Activated T-cell treated with anti-CD3 and anti-CD28 coated beads, Interleukin-2, amount 50 U/mL, for 1 hour (primary cell): ENCODE data around the gene ZP2.
"Not testable (repeated sequence)": the region's sequence is repeated elsewhere in the genome, so short reads cannot be mapped to it uniquely, and the experiment has no call there.

ENCODE experiments used
- DNase-seq: peaks from one replicate; pipeline ENCODE4 v3.0.0-alpha.2; 2020

Gene ZP2

GRCh38 chr16:21208446-21209230, 2.7 kb downstream of the ZP2 start:
- no peak for DNase-seq

DNA sequence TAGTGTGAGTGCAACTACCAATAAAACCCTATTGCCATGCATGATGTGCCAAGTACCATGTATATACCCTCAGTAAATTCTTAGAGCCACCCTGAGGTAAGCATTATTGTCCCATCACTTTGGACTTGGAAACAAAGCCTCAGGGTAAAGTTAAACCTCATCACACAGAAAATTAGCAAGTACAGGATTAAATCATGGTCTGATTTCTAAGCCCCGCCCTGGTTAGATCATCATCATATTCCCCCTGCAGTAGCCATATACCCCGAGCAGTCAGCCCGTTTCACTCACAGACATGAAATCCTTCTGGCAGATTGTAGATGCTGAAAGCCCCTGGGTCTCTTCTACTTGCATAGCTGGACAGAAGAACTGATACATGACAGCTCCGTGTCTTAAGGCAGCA, 4.8 kb downstream of the ZP2 start:
- DNase-seq = no peak

- DNase-seq = no peak
Measured at GRCh38 chr16:21205303-21205702, 6.1 kb downstream of the ZP2 start.

DNA sequence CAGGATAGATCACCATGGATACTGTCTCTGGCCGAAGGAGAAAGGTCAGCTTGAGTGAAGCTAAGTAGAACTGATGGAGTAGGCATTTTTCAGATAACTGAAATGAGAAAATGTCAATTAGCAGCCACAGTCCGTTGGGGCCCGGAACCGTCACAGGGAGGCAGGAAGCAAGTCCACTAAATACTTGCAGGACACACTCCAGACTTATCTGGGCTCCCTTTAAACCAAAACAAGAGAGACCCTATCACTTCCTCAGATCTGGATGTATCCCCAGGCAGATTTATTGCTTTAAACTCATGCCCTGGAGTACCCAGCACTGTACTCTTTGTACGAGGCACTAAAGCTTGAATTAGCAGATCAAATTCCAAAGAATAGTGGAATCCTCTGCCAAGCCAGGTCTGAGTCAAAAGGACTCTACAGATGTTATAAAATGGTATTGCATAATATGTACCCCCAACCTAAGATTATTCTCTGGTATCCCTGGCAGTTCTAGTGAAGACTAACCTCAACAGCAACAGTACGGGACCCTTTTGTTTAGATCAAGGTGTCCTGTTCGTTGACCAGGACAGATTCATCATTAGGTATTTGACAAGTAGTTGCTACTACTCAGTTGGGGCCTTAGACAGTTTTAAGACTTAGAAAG, 8.1 kb downstream of the ZP2 start:
- no peak for DNase-seq

GRCh38 chr16:21199607-21200218, 11.7 kb downstream of the ZP2 start:
- DNase-seq = no peak

- no peak for DNase-seq
Measured at GRCh38 chr16:21197621-21198020, 13.8 kb downstream of the ZP2 start.

DNA sequence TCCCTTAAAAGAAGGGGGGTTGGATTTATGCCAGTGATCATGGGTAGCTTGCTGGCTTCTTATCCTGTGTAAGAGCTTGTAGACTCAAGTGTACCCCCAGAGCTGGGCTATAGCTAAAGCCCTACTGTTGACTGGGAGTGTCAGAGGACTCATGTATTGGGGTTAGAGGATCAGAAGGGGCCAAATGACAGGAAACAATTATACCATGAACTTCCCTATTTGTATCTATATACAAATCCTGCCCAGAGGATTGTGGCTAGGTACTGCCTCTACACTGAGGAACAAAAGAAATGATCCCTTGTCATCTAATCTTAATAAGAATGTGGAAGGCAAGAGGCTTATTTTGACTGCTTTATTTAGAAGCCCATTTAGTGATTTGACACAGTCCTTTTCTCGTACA, 14.3 kb downstream of the ZP2 start:
- no peak for DNase-seq

DNA sequence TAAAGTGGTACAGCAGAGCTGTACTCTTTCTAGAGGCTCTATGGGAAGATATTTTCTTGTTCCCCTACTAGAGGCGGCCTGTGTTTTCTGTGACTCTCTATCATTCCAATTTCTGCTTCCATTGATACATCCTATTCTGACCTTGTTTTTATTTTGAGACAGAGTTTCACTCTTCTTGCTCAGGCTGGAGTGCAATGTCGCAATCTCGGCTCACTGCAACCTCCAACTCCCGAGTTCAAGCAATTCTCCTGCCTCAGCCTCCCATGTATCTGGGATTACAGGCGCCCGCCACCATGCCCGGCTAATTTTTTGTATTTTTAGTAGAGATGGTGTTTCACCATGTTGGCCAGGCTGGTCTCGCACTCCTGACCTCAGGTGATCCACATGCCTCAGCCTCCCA, 16.0 kb downstream of the ZP2 start:
- DNase-seq = not testable (repeated sequence)

DNA sequence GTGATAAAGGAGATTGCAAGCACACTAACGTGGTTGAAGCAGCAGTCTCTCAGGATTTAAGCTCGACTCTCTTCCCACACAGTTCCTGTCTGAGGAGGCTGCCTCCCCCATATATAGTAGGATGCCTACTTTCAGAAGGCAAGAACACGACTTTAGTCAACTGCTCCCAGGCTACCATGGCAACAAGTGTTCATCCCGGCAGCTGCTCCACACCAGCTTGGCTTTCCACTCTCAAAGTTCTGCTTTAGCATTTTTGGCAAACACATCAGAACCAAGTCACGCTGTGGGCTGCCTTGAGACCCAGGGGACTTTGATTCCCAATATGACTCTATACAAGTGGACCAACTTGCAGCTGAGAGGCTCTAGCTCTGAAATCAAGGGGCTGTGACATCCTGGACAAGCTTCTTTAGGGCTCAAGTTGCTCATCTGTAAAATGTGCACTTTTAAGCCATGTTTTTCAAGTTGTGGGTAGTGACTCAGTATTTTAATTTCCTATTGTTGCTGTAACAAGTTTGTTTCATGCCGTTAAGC, 16.5 kb downstream of the ZP2 start:
- no peak for DNase-seq

DNA sequence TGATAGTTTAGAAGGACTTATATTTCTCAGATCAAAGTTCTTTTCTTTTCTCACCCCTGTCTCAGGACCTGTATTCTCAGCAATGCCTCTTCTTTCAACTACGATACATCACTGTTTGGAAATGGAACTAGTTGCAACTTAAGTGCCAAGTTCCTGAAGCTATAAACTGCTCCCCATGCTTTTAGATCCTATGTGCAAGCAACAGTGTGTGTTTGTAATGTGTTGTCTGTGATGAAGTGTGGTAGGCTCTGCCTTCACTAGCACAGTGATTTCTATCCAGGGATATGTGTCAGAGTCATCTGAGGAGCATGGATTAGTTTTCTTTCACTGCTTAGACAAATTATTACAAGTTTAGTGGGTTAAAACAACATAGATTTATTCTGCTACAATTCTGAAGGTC, 18.4 kb downstream of the ZP2 start:
- no peak for DNase-seq

GRCh38 chr16:21190599-21190998, 20.8 kb downstream of the ZP2 start:
- no peak for DNase-seq

- DNase-seq = no peak
Measured at GRCh38 chr16:21190013-21190412, 21.4 kb downstream of the ZP2 start.

- no peak for DNase-seq
Measured at GRCh38 chr16:21189311-21189710, 22.1 kb downstream of the ZP2 start.

- no peak for DNase-seq
Measured at GRCh38 chr16:21186326-21186691, 25.1 kb downstream of the ZP2 start.

GRCh38 chr16:21185659-21186325, 25.6 kb downstream of the ZP2 start:
- no peak for DNase-seq

DNA sequence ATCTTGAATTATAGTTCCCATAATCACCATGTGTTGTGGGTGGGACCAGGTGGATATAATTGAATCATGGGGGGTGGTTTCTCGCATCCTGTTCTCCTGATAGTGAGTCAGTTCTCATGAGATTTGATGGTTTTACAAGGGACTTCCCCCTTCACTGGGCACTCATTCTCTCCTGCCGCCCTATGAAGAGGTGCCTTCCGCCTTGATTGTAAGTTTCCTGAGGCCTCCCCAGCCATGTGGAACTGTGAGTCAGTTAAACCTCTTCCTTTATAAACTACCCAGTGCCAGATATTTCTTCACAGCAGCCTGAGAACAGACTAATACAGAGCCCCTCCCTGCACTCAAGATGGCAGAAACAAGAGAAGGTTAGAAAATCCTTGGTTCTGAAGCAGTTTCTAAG, 26.5 kb downstream of the ZP2 start:
- DNase-seq = no peak

GRCh38 chr16:21183995-21184394, 27.4 kb downstream of the ZP2 start:
- no peak for DNase-seq

DNA sequence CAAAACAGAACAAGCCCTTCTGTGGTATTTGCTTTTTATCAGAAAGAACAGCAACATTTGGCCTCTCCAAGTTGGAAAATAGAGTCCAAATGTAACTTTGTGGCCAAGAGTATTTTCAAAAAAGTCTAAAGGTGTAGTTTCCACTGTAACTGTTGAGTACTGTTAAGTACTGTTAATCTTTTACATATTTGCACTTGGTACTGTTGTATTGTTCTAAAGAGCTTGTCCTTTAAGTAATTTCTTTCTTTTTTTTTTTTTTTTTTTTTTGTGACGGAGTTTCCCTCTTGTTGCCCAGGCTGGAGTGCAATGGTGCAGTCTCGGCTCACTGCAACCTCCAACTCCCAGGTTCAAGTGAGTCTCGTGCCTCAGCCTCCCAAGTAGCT, 31.4 kb downstream of the ZP2 start:
- no peak for DNase-seq

GRCh38 chr16:21179126-21179982, 32.0 kb downstream of the ZP2 start:
- DNase-seq = no peak

DNA sequence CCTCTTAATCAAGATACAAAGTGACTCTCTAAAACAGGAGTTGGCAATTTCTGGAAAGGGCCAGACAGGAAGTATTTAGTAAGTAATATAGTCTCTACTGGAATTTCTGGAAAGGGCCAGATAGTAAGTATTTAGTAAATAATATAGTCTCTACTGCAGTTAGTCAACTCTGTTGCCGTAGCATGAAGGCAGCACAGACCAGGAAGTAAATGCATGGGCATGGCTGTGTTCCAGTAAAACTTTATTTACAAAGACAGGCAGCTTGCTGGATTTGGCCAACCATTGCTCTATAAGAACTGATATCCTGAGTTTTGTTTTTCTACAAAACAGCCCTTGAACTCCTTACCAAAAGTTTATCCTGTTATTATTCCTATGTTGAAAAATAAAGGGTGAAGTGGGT, 36.0 kb downstream of the ZP2 start:
- no peak for DNase-seq

GRCh38 chr16:21172650-21173049, 38.7 kb downstream of the ZP2 start:
- DNase-seq = no peak

- not testable (repeated sequence) for DNase-seq
Measured at GRCh38 chr16:21170116-21170515, 41.3 kb downstream of the ZP2 start.
